CD4-positive, alpha-beta T cell (primary cell): ENCODE measurements around the gene LRP1B. TPM values are rescaled to one million over a fixed set of nuclear protein-coding genes. Genes with fewer than 3 reads are reported as not detected.

Source experiments
- ATAC-seq: fragments of 200-7000 bp; cut with Tn5 transposase; one replicate; pipeline ENCODE4 v1.10.0; 2022; ENCODE audit warnings: mild to moderate bottlenecking; ENCODE audit not compliant: poor library complexity
- CTCF ChIA-PET: fragments of 350-600 bp; sonication (Branson Sonifier 250); formaldehyde crosslinking; loops from one replicate; lab custom pipeline; 2021; ENCODE audit warnings: antibody characterized with exemption, inconsistent platforms; lab: Charles Lee
- POLR2A ChIA-PET: fragments of 350-600 bp; sonication (Branson Sonifier 250); formaldehyde crosslinking; loops from one replicate; lab custom pipeline; 2021; ENCODE audit warnings: antibody characterized with exemption, inconsistent platforms; lab: Charles Lee
- DNase-seq, 14 experiments: peaks; one replicate each; pipeline ENCODE4 v3.0.0-alpha.2; 2013 to 2020; ENCODE audit warnings: mixed read lengths in 2 of 14
- H3K27ac ChIP-seq, 2 donors: one replicate each; pipeline versions ENCODE4 v1.5.1 to v1.7.0; 2013; ENCODE audit warnings: low read length in 2 of 2, low read depth in 1 of 2, mild to moderate bottlenecking in 1 of 2
- H3K27me3 ChIP-seq, 2 experiments: 1 replicate in 1 of 2; 2 replicates in 1 of 2; pipeline versions ENCODE4 v1.6.1 to v1.7.0; 2013; ENCODE audit warnings: low read length in 2 of 2, control low read depth in 1 of 2, mild to moderate bottlenecking in 1 of 2, moderate library complexity in 1 of 2; ENCODE audit not compliant: insufficient read depth in 2 of 2, control insufficient read depth in 1 of 2
- H3K36me3 ChIP-seq: one replicate; pipeline ENCODE4 v1.6.1; 2013; ENCODE audit warnings: low read length, control low read depth; ENCODE audit not compliant: insufficient read depth
- H3K4me1 ChIP-seq: one replicate; pipeline ENCODE4 v1.6.1; 2013; ENCODE audit warnings: low read length, control low read depth; ENCODE audit not compliant: insufficient read depth
- H3K4me3 ChIP-seq: one replicate; pipeline ENCODE4 v1.5.1; 2013; ENCODE audit warnings: mild to moderate bottlenecking, low read length, moderate library complexity
- H3K9me3 ChIP-seq, 2 experiments: 1 replicate in 1 of 2; 2 replicates in 1 of 2; pipeline versions ENCODE4 v1.6.1 to v1.7.0; 2013; ENCODE audit warnings: low read length in 2 of 2, mild to moderate bottlenecking in 2 of 2, control low read depth in 1 of 2, moderate library complexity in 1 of 2; ENCODE audit not compliant: control insufficient read depth in 1 of 2, insufficient read depth in 1 of 2
- H3K27ac Mint-ChIP-seq: one replicate; pipeline ENCODE4 v1.8.0; 2020; ENCODE audit warnings: mixed read lengths
- H3K27me3 Mint-ChIP-seq: one replicate; pipeline ENCODE4 v1.8.0; 2021; ENCODE audit warnings: mixed read lengths
- H3K36me3 Mint-ChIP-seq: one replicate; pipeline ENCODE4 v1.8.0; 2021; ENCODE audit warnings: low read depth, mixed read lengths
- H3K4me1 Mint-ChIP-seq: one replicate; pipeline ENCODE4 v1.8.0; 2021; ENCODE audit warnings: low read depth, mixed read lengths
- H3K4me3 Mint-ChIP-seq: one replicate; pipeline ENCODE4 v1.8.0; 2020; ENCODE audit warnings: mild to moderate bottlenecking, mixed read lengths
- H3K9me3 Mint-ChIP-seq: one replicate; pipeline ENCODE4 v1.8.0; 2020; ENCODE audit warnings: mixed read lengths
- intact Hi-C, 2 experiments: fragments of 100-400 bp; cut with DNase I in 1 of 2; cut with micrococcal nuclease in 1 of 2; formaldehyde crosslinking; loops; one replicate each; pipeline versions ENCODE4 v1.15.1 to v1.9.0; 2023 to 2025; cut with DNase I, micrococcal nuclease
- total RNA-seq, 174 experiments: library from RNA in 2 of 174; stranded (reverse) in 2 of 174; gene quantifications; one replicate each; pipeline ENCODE4 v1.2.3 and lab custom pipeline; 2021 to 2026
- TF ChIP-seq, protein P1 (sequence below): fragments of 200-600 bp; IDR thresholded peaks from one replicate; pipeline ENCODE4 v1.8.0; 2022; ENCODE audit warnings: antibody characterized with exemption, mild to moderate bottlenecking

LRP1B gene
- total RNA-seq, 2 experiments from 2014 or later, result not detected

GRCh38 chr2:141633132-141633531 lies 497.7 kb downstream of the LRP1B start:
- intact Hi-C loops, result no loop called here
- DNase-seq, result no peak
- TF ChIP-seq, protein P1, sequence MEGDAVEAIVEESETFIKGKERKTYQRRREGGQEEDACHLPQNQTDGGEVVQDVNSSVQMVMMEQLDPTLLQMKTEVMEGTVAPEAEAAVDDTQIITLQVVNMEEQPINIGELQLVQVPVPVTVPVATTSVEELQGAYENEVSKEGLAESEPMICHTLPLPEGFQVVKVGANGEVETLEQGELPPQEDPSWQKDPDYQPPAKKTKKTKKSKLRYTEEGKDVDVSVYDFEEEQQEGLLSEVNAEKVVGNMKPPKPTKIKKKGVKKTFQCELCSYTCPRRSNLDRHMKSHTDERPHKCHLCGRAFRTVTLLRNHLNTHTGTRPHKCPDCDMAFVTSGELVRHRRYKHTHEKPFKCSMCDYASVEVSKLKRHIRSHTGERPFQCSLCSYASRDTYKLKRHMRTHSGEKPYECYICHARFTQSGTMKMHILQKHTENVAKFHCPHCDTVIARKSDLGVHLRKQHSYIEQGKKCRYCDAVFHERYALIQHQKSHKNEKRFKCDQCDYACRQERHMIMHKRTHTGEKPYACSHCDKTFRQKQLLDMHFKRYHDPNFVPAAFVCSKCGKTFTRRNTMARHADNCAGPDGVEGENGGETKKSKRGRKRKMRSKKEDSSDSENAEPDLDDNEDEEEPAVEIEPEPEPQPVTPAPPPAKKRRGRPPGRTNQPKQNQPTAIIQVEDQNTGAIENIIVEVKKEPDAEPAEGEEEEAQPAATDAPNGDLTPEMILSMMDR, result no peak
- H3K4me1 Mint-ChIP-seq, result no peaks in the 10 kb centered on the region
- H3K4me3 ChIP-seq, result no peak overlapping the region
- H3K9me3 Mint-ChIP-seq, result peaks cover 9% of the 10 kb centered on the region
- H3K27me3 Mint-ChIP-seq, result no peaks in the 10 kb centered on the region
- no peaks in the 10 kb centered on the region for H3K27me3 ChIP-seq
- ChIA-PET CTCF (no interaction called here), POLR2A (no interaction called here)
- no peak for ATAC-seq
- no peaks in the 10 kb centered on the region for H3K36me3 ChIP-seq
- H3K4me3 Mint-ChIP-seq, result no peak overlapping the region
- no peaks in the 10 kb centered on the region for H3K9me3 ChIP-seq
- H3K36me3 Mint-ChIP-seq, result no peaks in the 10 kb centered on the region
- H3K27ac ChIP-seq, result no peak overlapping the region
- no peak overlapping the region for H3K27ac Mint-ChIP-seq
- no peaks in the 10 kb centered on the region for H3K4me1 ChIP-seq

- Mint-ChIP-seq H3K4me3 (no peak overlapping the region), H3K9me3 (peaks cover 2% of the 10 kb centered on the region), H3K27me3 (no peaks in the 10 kb centered on the region), H3K27ac (no peak overlapping the region), H3K4me1 (no peaks in the 10 kb centered on the region), H3K36me3 (no peaks in the 10 kb centered on the region)
- no peak for ATAC-seq
- Histone ChIP-seq H3K27me3 (no peaks in the 10 kb centered on the region), H3K36me3 (no peaks in the 10 kb centered on the region), H3K9me3 (peaks cover 0 to 3% of the 10 kb centered on the region in 2 experiments), H3K27ac (no peak overlapping the region), H3K4me3 (no peak overlapping the region), H3K4me1 (no peaks in the 10 kb centered on the region)
- intact Hi-C loops, result no loop called here
- no peak for DNase-seq
- POLR2A ChIA-PET, result no interaction called here
- CTCF ChIA-PET, result no interaction called here
- TF ChIP-seq, protein P1, result no peak
Measured at GRCh38 chr2:141630407-141630930, 500.3 kb downstream of the LRP1B start.

- DNase-seq (no peak), ATAC-seq (no peak)
- no peak overlapping the region for H3K27ac ChIP-seq
- ChIA-PET CTCF (no interaction called here), POLR2A (no interaction called here)
- Mint-ChIP-seq H3K27me3 (no peaks in the 10 kb centered on the region), H3K4me3 (no peak overlapping the region), H3K4me1 (no peaks in the 10 kb centered on the region), H3K36me3 (no peaks in the 10 kb centered on the region), H3K27ac (no peak overlapping the region), H3K9me3 (peaks cover 6% of the 10 kb centered on the region)
- H3K4me3 ChIP-seq, result no peak overlapping the region
- no peaks in the 10 kb centered on the region for H3K36me3 ChIP-seq
- H3K4me1 ChIP-seq, result no peaks in the 10 kb centered on the region
- H3K27me3 ChIP-seq, result no peaks in the 10 kb centered on the region
- peaks cover 0 to 7% of the 10 kb centered on the region in 2 experiments for H3K9me3 ChIP-seq
- intact Hi-C loops, result no loop called here
- TF ChIP-seq, protein P1, result no peak
Measured at GRCh38 chr2:141620372-141620771, 510.4 kb downstream of the LRP1B start.
